Astrocyte (in vitro differentiated cells and primary cell): ENCODE results near the gene ARHGAP4. TPM values are rescaled to one million over a fixed set of nuclear protein-coding genes. Genes with fewer than 3 reads are reported as not detected.

Experiments
- DNase-seq: peaks from one replicate; pipeline ENCODE4 v3.0.0-alpha.2; 2010; ENCODE audit warnings: low read depth
- FAIRE-seq: peaks from 2 replicates; lab custom pipeline; 2011; peaks lifted over from hg19 to GRCh38; lab: Jason Lieb, UNC
- H2AFZ ChIP-seq: 2 replicates; pipeline ENCODE4 v1.6.0; 2012; ENCODE audit warnings: low read depth, low read length, inconsistent platforms
- H3K27ac ChIP-seq: 2 replicates; pipeline ENCODE4 v1.5.1; 2011; ENCODE audit warnings: low read depth, low read length, inconsistent platforms
- H3K27me3 ChIP-seq: 2 replicates; pipeline ENCODE4 v1.6.0; 2011; ENCODE audit warnings: low read length, inconsistent platforms; ENCODE audit not compliant: insufficient read depth
- H3K36me3 ChIP-seq: 2 replicates; pipeline ENCODE4 v1.5.1; 2011; ENCODE audit warnings: low read length, inconsistent platforms; ENCODE audit not compliant: insufficient read depth
- H3K4me1 ChIP-seq: 2 replicates; pipeline ENCODE4 v1.5.1; 2011; ENCODE audit warnings: low read length, inconsistent platforms; ENCODE audit not compliant: insufficient read depth
- H3K4me2 ChIP-seq: 2 replicates; pipeline ENCODE4 v1.6.0; 2012; ENCODE audit warnings: low read length, inconsistent platforms
- H3K4me3 ChIP-seq: 2 replicates; pipeline ENCODE4 v1.5.1; 2011; ENCODE audit warnings: low read depth, mild to moderate bottlenecking, low read length, inconsistent platforms; ENCODE audit not compliant: insufficient read depth
- H3K79me2 ChIP-seq: 2 replicates; pipeline ENCODE4 v1.6.0; 2012; ENCODE audit warnings: mild to moderate bottlenecking, low read length, inconsistent platforms; ENCODE audit not compliant: insufficient read depth
- H3K9ac ChIP-seq: 2 replicates; pipeline ENCODE4 v1.6.0; 2012; ENCODE audit warnings: mild to moderate bottlenecking, low read length, inconsistent platforms
- H3K9me3 ChIP-seq: 2 replicates; pipeline ENCODE4 v1.5.1; 2012; ENCODE audit warnings: low read depth, mild to moderate bottlenecking, low read length, inconsistent platforms; ENCODE audit not compliant: insufficient read depth
- H4K20me1 ChIP-seq: 2 replicates; pipeline ENCODE4 v1.6.0; 2012; ENCODE audit warnings: low read length, inconsistent platforms; ENCODE audit not compliant: insufficient read depth
- H3K27ac Mint-ChIP-seq: one replicate; pipeline ENCODE4 v1.8.0; 2021; ENCODE audit warnings: mild to moderate bottlenecking, mixed read lengths; ENCODE audit not compliant: unreplicated experiment
- H3K27me3 Mint-ChIP-seq: one replicate; pipeline ENCODE4 v1.8.0; 2021; ENCODE audit warnings: low read depth, mixed read lengths; ENCODE audit not compliant: unreplicated experiment
- H3K36me3 Mint-ChIP-seq: one replicate; pipeline ENCODE4 v1.8.0; 2021; ENCODE audit warnings: low read depth, mixed read lengths; ENCODE audit not compliant: unreplicated experiment
- H3K4me1 Mint-ChIP-seq: one replicate; pipeline ENCODE4 v1.8.0; 2021; ENCODE audit warnings: low read depth, mixed read lengths; ENCODE audit not compliant: unreplicated experiment
- H3K4me3 Mint-ChIP-seq: one replicate; pipeline ENCODE4 v1.8.0; 2021; ENCODE audit warnings: mild to moderate bottlenecking, moderate library complexity, mixed read lengths; ENCODE audit not compliant: unreplicated experiment
- H3K9me3 Mint-ChIP-seq: one replicate; pipeline ENCODE4 v1.8.0; 2021; ENCODE audit warnings: mild to moderate bottlenecking, mixed read lengths; ENCODE audit not compliant: unreplicated experiment
- CTCF ChIP-seq: IDR thresholded peaks from 2 replicates; pipeline ENCODE4 v1.5.1; 2011; ENCODE audit warnings: low read depth, mild to moderate bottlenecking, inconsistent platforms, low read length, moderate library complexity; ENCODE audit not compliant: insufficient read depth
- EZH2 ChIP-seq: IDR thresholded peaks from 2 replicates; pipeline ENCODE4 v1.6.1; 2012; ENCODE audit warnings: mild to moderate bottlenecking, low read length, inconsistent platforms; ENCODE audit not compliant: insufficient read depth
- total RNA-seq: library from RNA; stranded (reverse); gene quantifications from 2 replicates; pipeline ENCODE4 v1.2.1, GENCODE V29; 2021

The ARHGAP4 gene
- total RNA-seq, 1 donor from 2014 or later = 3.9 TPM

- H3K36me3 ChIP-seq = no peaks in the 10 kb centered on the region
- no peaks in the 10 kb centered on the region for H3K4me1 ChIP-seq
- no peaks in the 10 kb centered on the region for H3K27me3 ChIP-seq
- DNase-seq (no peak), FAIRE-seq (no peak)
- H3K9ac ChIP-seq = no peak overlapping the region
- no peaks in the 10 kb centered on the region for H3K9me3 ChIP-seq
- no peak for TF ChIP-seq EZH2
- TF ChIP-seq CTCF = no peak
- H3K4me2 ChIP-seq = no peak overlapping the region
- Mint-ChIP-seq H3K27ac (no peak overlapping the region), H3K36me3 (peaks cover 2% of the 10 kb centered on the region), H3K4me1 (no peaks in the 10 kb centered on the region), H3K27me3 (peaks cover 8% of the 10 kb centered on the region), H3K4me3 (no peak overlapping the region), H3K9me3 (no peaks in the 10 kb centered on the region)
- H3K4me3 ChIP-seq = no peak overlapping the region
- H3K27ac ChIP-seq = no peak overlapping the region
- H2AFZ ChIP-seq = no peak overlapping the region
- H3K79me2 ChIP-seq = no peaks in the 10 kb centered on the region
- H4K20me1 ChIP-seq = no peaks in the 10 kb centered on the region
These were observed 6.8 kb downstream of the ARHGAP4 start for GRCh38 chrX:153919281-153919680.

GRCh38 chrX:153917869-153918268, 8.2 kb downstream of the ARHGAP4 start:
- H3K27ac Mint-ChIP-seq = no peak overlapping the region
- H3K36me3 Mint-ChIP-seq = peaks cover 2% of the 10 kb centered on the region
- H3K4me3 Mint-ChIP-seq = no peak overlapping the region
- no peak overlapping the region for H3K27ac ChIP-seq
- H3K4me2 ChIP-seq = no peak overlapping the region
- no peak for TF ChIP-seq EZH2
- TF ChIP-seq CTCF = no peak
- H2AFZ ChIP-seq = no peak overlapping the region
- no peaks in the 10 kb centered on the region for H3K4me1 Mint-ChIP-seq
- no peak overlapping the region for H3K9ac ChIP-seq
- H3K27me3 Mint-ChIP-seq = peaks cover 8% of the 10 kb centered on the region
- H3K9me3 Mint-ChIP-seq = no peaks in the 10 kb centered on the region
- no peaks in the 10 kb centered on the region for H3K4me1 ChIP-seq
- H4K20me1 ChIP-seq = no peaks in the 10 kb centered on the region
- H3K27me3 ChIP-seq = no peaks in the 10 kb centered on the region
- FAIRE-seq (no peak), DNase-seq (no peak)
- H3K36me3 ChIP-seq = no peaks in the 10 kb centered on the region
- no peaks in the 10 kb centered on the region for H3K9me3 ChIP-seq
- no peaks in the 10 kb centered on the region for H3K79me2 ChIP-seq
- H3K4me3 ChIP-seq = no peak overlapping the region

- Mint-ChIP-seq H3K9me3 (no peaks in the 10 kb centered on the region), H3K4me3 (no peak overlapping the region), H3K27me3 (peaks cover 6% of the 10 kb centered on the region), H3K27ac (no peak overlapping the region), H3K36me3 (peaks cover 2% of the 10 kb centered on the region), H3K4me1 (no peaks in the 10 kb centered on the region)
- FAIRE-seq (no peak), DNase-seq (no peak)
- Histone ChIP-seq H3K4me2 (no peak overlapping the region), H3K36me3 (no peaks in the 10 kb centered on the region), H3K27ac (no peak overlapping the region), H3K27me3 (no peaks in the 10 kb centered on the region), H2AFZ (no peak overlapping the region), H4K20me1 (no peaks in the 10 kb centered on the region), H3K9me3 (no peaks in the 10 kb centered on the region), H3K79me2 (no peaks in the 10 kb centered on the region), H3K4me1 (no peaks in the 10 kb centered on the region), H3K4me3 (no peak overlapping the region), H3K9ac (no peak overlapping the region)
- TF ChIP-seq EZH2 = no peak
- TF ChIP-seq CTCF = no peak
These were observed 12.4 kb downstream of the ARHGAP4 start for GRCh38 chrX:153913701-153914100.
